HEK293T (cell line): ENCODE data around the gene MGMT.

Experiments used
- CTCF ChIA-PET: fragments of 350-600 bp; formaldehyde crosslinking; extraction: SDS; loops from one replicate; lab custom pipeline; 2021; ENCODE audit warnings: antibody characterized with exemption, inconsistent platforms; lab: Yijun Ruan, JAX
- POLR2A ChIA-PET: fragments of 350-600 bp; formaldehyde crosslinking; extraction: SDS; loops from one replicate; lab custom pipeline; 2020; ENCODE audit warnings: antibody characterized with exemption, inconsistent platforms; lab: Yijun Ruan, JAX
- DNase-seq: peaks from one replicate; pipeline ENCODE4 v3.0.0; 2012; ENCODE audit warnings: mixed read lengths; ENCODE audit errors: extremely low spot score
- ARNT ChIP-seq: fragments of 450-650 bp; IDR thresholded peaks from 2 replicates; pipeline ENCODE4 v1.6.1; 2017; ENCODE audit warnings: mild to moderate bottlenecking
- BHLHE40 ChIP-seq: fragments of 450-650 bp; IDR thresholded peaks from 2 replicates; pipeline ENCODE4 v1.6.1; 2016; ENCODE audit warnings: mild to moderate bottlenecking, moderate library complexity, borderline replicate concordance
- CTBP1 ChIP-seq: fragments of 450-650 bp; IDR thresholded peaks from 2 replicates; pipeline ENCODE4 v1.6.1; 2016; ENCODE audit warnings: borderline replicate concordance
- ELF4 ChIP-seq: fragments of 450-650 bp; IDR thresholded peaks from 2 replicates; pipeline ENCODE4 v1.6.1; 2017; ENCODE audit warnings: antibody characterized with exemption
- FOXA1 ChIP-seq: fragments of 450-650 bp; IDR thresholded peaks from 2 replicates; pipeline ENCODE4 v1.6.1; 2016; ENCODE audit warnings: mild to moderate bottlenecking
- FOXK2 ChIP-seq: fragments of 450-650 bp; IDR thresholded peaks from 2 replicates; pipeline ENCODE4 v1.6.1; 2016; ENCODE audit warnings: mild to moderate bottlenecking
- FOXM1 ChIP-seq: fragments of 450-650 bp; IDR thresholded peaks from 2 replicates; pipeline ENCODE4 v1.6.1; 2017; ENCODE audit warnings: mild to moderate bottlenecking, borderline replicate concordance
- HDGF ChIP-seq: fragments of 450-650 bp; IDR thresholded peaks from 2 replicates; pipeline ENCODE4 v1.6.1; 2017; ENCODE audit warnings: antibody characterized with exemption, borderline replicate concordance
- L3MBTL2 ChIP-seq: fragments of 450-650 bp; conservative IDR thresholded peaks from 2 replicates; pipeline ENCODE4 v1.6.1; 2016; ENCODE audit warnings: mild to moderate bottlenecking
- LEF1 ChIP-seq: fragments of 450-650 bp; IDR thresholded peaks from 2 replicates; pipeline ENCODE4 v1.6.1; 2017; ENCODE audit warnings: mild to moderate bottlenecking, borderline replicate concordance
- NFRKB ChIP-seq: fragments of 450-650 bp; IDR thresholded peaks from 2 replicates; pipeline ENCODE4 v1.6.1; 2016; ENCODE audit warnings: mild to moderate bottlenecking, moderate library complexity
- PKNOX1 ChIP-seq: fragments of 450-650 bp; IDR thresholded peaks from 2 replicates; pipeline ENCODE4 v1.6.1; 2016
- SP1 ChIP-seq: fragments of 450-650 bp; IDR thresholded peaks from 2 replicates; pipeline ENCODE4 v1.6.1; 2017
- SUZ12 ChIP-seq: fragments of 450-650 bp; IDR thresholded peaks from 2 replicates; pipeline ENCODE4 v1.6.1; 2016; ENCODE audit warnings: mild to moderate bottlenecking
- TARDBP ChIP-seq: fragments of 450-650 bp; IDR thresholded peaks from 2 replicates; pipeline ENCODE4 v1.6.1; 2016
- ZNF384 ChIP-seq: fragments of 450-650 bp; IDR thresholded peaks from 2 replicates; pipeline ENCODE4 v1.6.1; 2016

Gene MGMT

GRCh38 chr10:129692695-129693094, 225.7 kb downstream of the MGMT start:
- ChIA-PET CTCF (interaction anchor here (0.6 kb wide), 1 partner anchor 16 kb away, joined by 4 read pairs; no protein-coding TSS in a partner anchor), POLR2A (no interaction called here)
- TF ChIP-seq TARDBP (no peak), HDGF (no peak), ZNF384 (no peak), BHLHE40 (no peak)
- DNase-seq = no peak

- no peak for DNase-seq
- POLR2A ChIA-PET = no interaction called here
- TF ChIP-seq SUZ12 (no peak), NFRKB (no peak), ELF4 (no peak), CTBP1 (no peak), FOXM1 (no peak), FOXA1 (no peak), HDGF (no peak), LEF1 (no peak), ZNF384 (no peak), PKNOX1 (no peak), BHLHE40 (no peak), FOXK2 (no peak), TARDBP (no peak), ARNT (no peak), SP1 (no peak), L3MBTL2 (no peak)
- CTCF ChIA-PET = no interaction called here
Observed at GRCh38 chr10:129693382-129693781, 226.3 kb downstream of the MGMT start.

- TF ChIP-seq L3MBTL2 = no peak
- TF ChIP-seq SP1 = no peak
- no peak for TF ChIP-seq FOXM1
- POLR2A ChIA-PET = no interaction called here
- CTCF ChIA-PET = no interaction called here
- no peak for DNase-seq
Observed at GRCh38 chr10:129694184-129694583, 227.1 kb downstream of the MGMT start.

GRCh38 chr10:129694691-129695243, 227.7 kb downstream of the MGMT start:
- DNase-seq = no peak
- TF ChIP-seq LEF1 (no peak), ARNT (no peak), ELF4 (no peak), FOXM1 (no peak), SUZ12 (no peak), NFRKB (no peak), HDGF (no peak), BHLHE40 (no peak), CTBP1 (no peak), ZNF384 (no peak)
- ChIA-PET POLR2A (no interaction called here), CTCF (no interaction called here)

GRCh38 chr10:129695671-129696070, 228.6 kb downstream of the MGMT start:
- no peak for DNase-seq
- no peak for TF ChIP-seq SP1
- TF ChIP-seq NFRKB = no peak
- TF ChIP-seq ARNT = no peak
- no peak for TF ChIP-seq PKNOX1
- TF ChIP-seq LEF1 = no peak
- TF ChIP-seq TARDBP = no peak
- TF ChIP-seq FOXK2 = no peak
- no peak for TF ChIP-seq BHLHE40
- no peak for TF ChIP-seq ELF4
- TF ChIP-seq HDGF = no peak
- TF ChIP-seq FOXA1 = no peak
- TF ChIP-seq FOXM1 = no peak
- CTCF ChIA-PET = no interaction called here
- POLR2A ChIA-PET = no interaction called here

GRCh38 chr10:129696636-129697035, 229.6 kb downstream of the MGMT start:
- ChIA-PET POLR2A (no interaction called here), CTCF (no interaction called here)
- DNase-seq = no peak
- no peak for TF ChIP-seq NFRKB
- no peak for TF ChIP-seq PKNOX1
- TF ChIP-seq SP1 = no peak
- no peak for TF ChIP-seq FOXM1
- TF ChIP-seq CTBP1 = no peak

- no peak for DNase-seq
- ChIA-PET CTCF (no interaction called here), POLR2A (no interaction called here)
- TF ChIP-seq L3MBTL2 (no peak), LEF1 (no peak), FOXA1 (no peak), CTBP1 (no peak), ARNT (no peak), BHLHE40 (no peak), SUZ12 (no peak)
Observed at GRCh38 chr10:129697463-129698247, 230.6 kb downstream of the MGMT start.
